Measurements from ENCODE around the gene BRSK2. TPM values are rescaled to one million over a fixed set of nuclear protein-coding genes. Genes with fewer than 3 reads are reported as not detected.
"Not testable (repeated sequence)": the region's sequence is repeated elsewhere in the genome, so short reads cannot be mapped to it uniquely, and the experiment has no call there.

BRSK2 gene
- total and polyA plus RNA-seq, 2 experiments from 2014 or later, result 4.7 to 13.6 TPM

DNA sequence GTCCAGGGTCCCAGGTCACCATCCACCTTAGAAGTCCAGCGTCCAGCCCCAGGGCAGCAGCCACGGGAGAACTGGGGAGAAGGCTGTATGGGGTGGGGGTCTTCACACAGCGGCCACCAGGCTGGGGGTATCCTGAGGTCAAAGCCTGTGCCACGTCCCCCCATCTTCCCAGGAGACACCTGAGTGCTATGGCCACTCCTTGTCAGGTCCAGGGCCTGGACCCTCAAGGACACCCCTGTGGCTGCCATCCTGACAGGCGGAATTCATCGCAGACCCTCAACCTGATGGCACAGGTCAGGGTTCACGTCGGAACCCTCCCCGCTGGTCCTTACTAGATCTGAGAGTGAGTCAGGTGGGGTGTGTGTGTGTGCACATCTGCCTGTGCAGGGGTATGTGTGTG, 18.6 kb downstream of the BRSK2 start:
- Histone ChIP-seq H3K4me1 (ENCODE audit: insufficient read depth) (no peaks in the 10 kb centered on the region), H3K27me3 (no peaks in the 10 kb centered on the region)

GRCh38 chr11:1409108-1409851, 19.5 kb downstream of the BRSK2 start:
- no peaks in the 10 kb centered on the region for H3K27me3 ChIP-seq

More for the DNA sequence above, 18.6 kb downstream of the BRSK2 start:
- H3K9me3 ChIP-seq (ENCODE audit: low read depth), result no peaks in the 10 kb centered on the region
- H3K36me3 ChIP-seq (replicated peaks; ENCODE audit: insufficient read depth, low read depth), result no peaks in the 10 kb centered on the region
- H3K4me2 ChIP-seq, result no peak overlapping the region
- no peaks in the 10 kb centered on the region for H3K79me2 ChIP-seq
- TF ChIP-seq, protein P1, sequence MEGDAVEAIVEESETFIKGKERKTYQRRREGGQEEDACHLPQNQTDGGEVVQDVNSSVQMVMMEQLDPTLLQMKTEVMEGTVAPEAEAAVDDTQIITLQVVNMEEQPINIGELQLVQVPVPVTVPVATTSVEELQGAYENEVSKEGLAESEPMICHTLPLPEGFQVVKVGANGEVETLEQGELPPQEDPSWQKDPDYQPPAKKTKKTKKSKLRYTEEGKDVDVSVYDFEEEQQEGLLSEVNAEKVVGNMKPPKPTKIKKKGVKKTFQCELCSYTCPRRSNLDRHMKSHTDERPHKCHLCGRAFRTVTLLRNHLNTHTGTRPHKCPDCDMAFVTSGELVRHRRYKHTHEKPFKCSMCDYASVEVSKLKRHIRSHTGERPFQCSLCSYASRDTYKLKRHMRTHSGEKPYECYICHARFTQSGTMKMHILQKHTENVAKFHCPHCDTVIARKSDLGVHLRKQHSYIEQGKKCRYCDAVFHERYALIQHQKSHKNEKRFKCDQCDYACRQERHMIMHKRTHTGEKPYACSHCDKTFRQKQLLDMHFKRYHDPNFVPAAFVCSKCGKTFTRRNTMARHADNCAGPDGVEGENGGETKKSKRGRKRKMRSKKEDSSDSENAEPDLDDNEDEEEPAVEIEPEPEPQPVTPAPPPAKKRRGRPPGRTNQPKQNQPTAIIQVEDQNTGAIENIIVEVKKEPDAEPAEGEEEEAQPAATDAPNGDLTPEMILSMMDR (IDR thresholded peaks at IDR 0.05; ENCODE audit: poor library complexity), result no peak
- TF ChIP-seq EZH2phosphoT487 (IDR thresholded peaks at IDR 0.05; ENCODE audit: low read depth, severe bottlenecking, unreplicated experiment) (no peak), EZH2 (IDR thresholded peaks at IDR 0.05; ENCODE audit: borderline replicate concordance) (no peak)
- H4K20me1 ChIP-seq (ENCODE audit: insufficient read depth, poor library complexity, severe bottlenecking), result no peaks in the 10 kb centered on the region
- WGBS (ENCODE audit: low lambda C conversion rate, missing lambda C conversion rate), result 81% methylated on average over 9 of the region's 9 CpGs
- H3K27ac ChIP-seq, result no peak overlapping the region
- no peak overlapping the region for H3K4me3 ChIP-seq
- DNase-seq (ENCODE audit: low spot score), result no peak
- H2AFZ ChIP-seq, result no peak overlapping the region
- no peaks in the 10 kb centered on the region for H3K9me2 ChIP-seq (replicated peaks; ENCODE audit: insufficient read depth)

DNA sequence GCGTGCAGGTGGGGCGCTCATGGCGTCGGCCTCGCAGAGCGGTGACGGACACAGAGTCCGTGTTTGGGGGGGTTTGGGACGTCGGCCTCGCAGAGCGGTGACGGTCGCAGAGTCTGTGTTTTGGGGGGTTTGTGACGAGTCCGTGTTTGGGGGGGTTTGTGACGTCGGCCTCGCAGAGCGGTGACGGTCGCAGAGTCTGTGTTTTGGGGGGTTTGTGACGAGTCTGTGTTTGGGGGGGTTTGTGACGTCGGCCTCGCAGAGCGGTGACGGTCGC, 20.1 kb downstream of the BRSK2 start:
- H2AFZ ChIP-seq; H3K4me3 ChIP-seq; H3K27ac ChIP-seq; H3K36me3 ChIP-seq (replicated peaks; ENCODE audit: insufficient read depth, low read depth); H3K9me3 ChIP-seq (ENCODE audit: low read depth); H3K79me2 ChIP-seq; H4K20me1 ChIP-seq (ENCODE audit: insufficient read depth, poor library complexity, severe bottlenecking); DNase-seq (ENCODE audit: low spot score); H3K4me1 ChIP-seq (ENCODE audit: insufficient read depth); H3K27me3 ChIP-seq; H3K4me2 ChIP-seq; H3K9me2 ChIP-seq (replicated peaks; ENCODE audit: insufficient read depth): not testable (repeated sequence)
- WGBS (ENCODE audit: low lambda C conversion rate, missing lambda C conversion rate), result 94% methylated on average over 10 of the region's 29 CpGs

More at GRCh38 chr11:1409108-1409851, 19.5 kb downstream of the BRSK2 start:
- TF ChIP-seq EZH2 (IDR thresholded peaks at IDR 0.05; ENCODE audit: borderline replicate concordance), result no peak
- TF ChIP-seq EZH2phosphoT487 (IDR thresholded peaks at IDR 0.05; ENCODE audit: low read depth, severe bottlenecking, unreplicated experiment), result no peak
- TF ChIP-seq, protein P1 (IDR thresholded peaks at IDR 0.05; ENCODE audit: poor library complexity), result no peak
- no peaks in the 10 kb centered on the region for H4K20me1 ChIP-seq (ENCODE audit: insufficient read depth, poor library complexity, severe bottlenecking)
- no peak overlapping the region for H3K4me2 ChIP-seq
- H3K27ac ChIP-seq, result no peak overlapping the region
- H3K4me1 ChIP-seq (ENCODE audit: insufficient read depth), result no peaks in the 10 kb centered on the region
- no peaks in the 10 kb centered on the region for H3K9me3 ChIP-seq (ENCODE audit: low read depth)
- H3K4me3 ChIP-seq, result no peak overlapping the region
- no peak for DNase-seq (ENCODE audit: low spot score)
- H3K9me2 ChIP-seq (replicated peaks; ENCODE audit: insufficient read depth), result no peaks in the 10 kb centered on the region
- no peak overlapping the region for H2AFZ ChIP-seq
- H3K36me3 ChIP-seq (replicated peaks; ENCODE audit: insufficient read depth, low read depth), result no peaks in the 10 kb centered on the region
- H3K79me2 ChIP-seq, result no peaks in the 10 kb centered on the region
- WGBS (ENCODE audit: low lambda C conversion rate, missing lambda C conversion rate), result 86% methylated on average over 29 of the region's 29 CpGs

DNA sequence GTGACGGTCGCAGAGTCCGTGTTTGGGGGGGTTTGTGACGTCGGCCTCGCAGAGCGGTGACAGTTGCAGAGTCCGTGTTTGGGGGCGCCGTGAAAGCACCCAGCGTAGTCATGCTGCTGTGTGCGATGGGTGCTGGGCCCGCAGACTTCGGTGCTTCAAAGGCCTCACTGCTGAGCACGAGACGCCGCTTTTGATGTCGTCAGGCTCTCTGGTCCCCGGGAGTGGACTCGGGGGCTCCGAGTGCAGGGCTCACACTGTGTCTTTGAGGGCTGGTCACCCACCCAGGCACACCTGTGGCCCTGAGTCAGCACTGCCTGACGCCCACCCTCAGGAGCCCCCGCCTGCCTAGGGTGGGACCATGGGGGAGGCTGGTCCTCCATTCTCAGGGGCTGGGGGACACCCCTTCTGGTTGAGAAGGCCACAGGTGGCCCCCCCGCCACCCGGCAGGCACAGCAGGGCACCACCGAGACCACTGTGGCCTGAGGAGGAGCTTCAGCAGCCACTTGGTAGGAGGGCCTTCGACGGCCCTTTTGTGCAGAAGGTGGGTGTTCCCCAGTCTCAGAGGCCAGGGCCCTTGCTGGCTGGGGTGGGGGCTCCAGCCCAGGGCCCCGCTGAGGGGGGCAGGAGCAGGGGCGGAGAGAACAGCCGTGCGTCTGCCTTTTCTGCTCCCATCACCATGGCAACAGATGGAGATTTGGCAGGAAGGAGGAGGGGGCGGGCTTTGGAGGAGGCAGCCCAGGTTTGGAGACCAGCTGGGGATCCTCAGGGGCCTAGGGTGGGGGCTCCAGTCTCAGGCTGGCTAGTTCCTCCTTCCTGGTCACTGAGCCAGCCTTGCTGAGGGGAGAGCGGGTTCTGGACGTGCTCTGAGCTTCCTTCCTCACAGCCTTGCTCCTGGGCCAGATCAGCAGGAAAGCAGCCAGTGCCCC, 20.9 kb downstream of the BRSK2 start:
- Histone ChIP-seq H3K36me3 (replicated peaks; ENCODE audit: insufficient read depth, low read depth) (no peaks in the 10 kb centered on the region), H3K27ac (peak overlapping the region; percentile 57), H3K9me3 (ENCODE audit: low read depth) (no peaks in the 10 kb centered on the region), H3K27me3 (no peaks in the 10 kb centered on the region), H2AFZ (no peak overlapping the region), H4K20me1 (ENCODE audit: insufficient read depth, poor library complexity, severe bottlenecking) (no peaks in the 10 kb centered on the region), H3K4me2 (no peak overlapping the region), H3K4me3 (no peak overlapping the region), H3K9me2 (replicated peaks; ENCODE audit: insufficient read depth) (no peaks in the 10 kb centered on the region), H3K79me2 (no peaks in the 10 kb centered on the region), H3K4me1 (ENCODE audit: insufficient read depth) (no peaks in the 10 kb centered on the region)
- 84% methylated on average over 23 of the region's 35 CpGs for WGBS (ENCODE audit: low lambda C conversion rate, missing lambda C conversion rate)
- no peak for TF ChIP-seq EZH2phosphoT487 (IDR thresholded peaks at IDR 0.05; ENCODE audit: low read depth, severe bottlenecking, unreplicated experiment)
- no peak for TF ChIP-seq EZH2 (IDR thresholded peaks at IDR 0.05; ENCODE audit: borderline replicate concordance)
- TF ChIP-seq, protein P1 (IDR thresholded peaks at IDR 0.05; ENCODE audit: poor library complexity), result no peak
- DNase-seq (ENCODE audit: low spot score), result peak; percentile 63
